ENCODE data around the gene ABCC6.
"Not testable (repeated sequence)": the region's sequence is repeated elsewhere in the genome, so short reads cannot be mapped to it uniquely, and the experiment has no call there.

Gene ABCC6

DNA sequence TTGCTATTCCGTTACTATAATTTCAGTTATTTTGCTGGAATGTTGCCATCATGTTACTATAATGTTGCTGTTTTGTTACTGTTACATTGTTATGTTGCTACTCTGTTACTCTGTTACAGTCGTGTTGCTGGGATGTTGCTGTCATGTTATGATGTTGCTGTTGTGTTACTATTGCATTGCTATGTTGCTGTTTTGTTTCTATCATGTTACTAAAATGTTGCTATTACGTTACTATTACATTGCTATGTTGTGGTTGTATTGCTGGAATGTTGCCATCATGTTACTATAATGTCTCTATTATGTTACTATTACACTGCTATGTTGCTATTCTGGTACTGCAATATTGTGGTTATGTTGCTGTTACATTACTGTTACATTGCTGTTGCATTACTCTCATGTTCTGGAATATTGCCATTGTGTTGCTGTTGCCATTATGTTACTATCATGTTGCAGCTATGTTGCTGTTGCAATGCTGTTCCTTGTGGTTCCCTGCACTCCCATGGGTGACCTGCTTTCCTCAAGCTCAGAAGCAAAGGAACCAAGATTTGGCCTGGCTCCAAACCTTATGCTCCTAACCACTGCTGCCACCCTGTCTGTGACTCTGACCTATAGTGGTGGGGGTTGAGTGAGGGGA lies 64.4 kb downstream of the ABCC6 start:
- DNase-seq = no peak

- DNase-seq = no peak
These were observed 65.1 kb downstream of the ABCC6 start for GRCh38 chr16:16158082-16158658.

GRCh38 chr16:16157166-16157565 lies 66.1 kb downstream of the ABCC6 start:
- DNase-seq = no peak

DNA sequence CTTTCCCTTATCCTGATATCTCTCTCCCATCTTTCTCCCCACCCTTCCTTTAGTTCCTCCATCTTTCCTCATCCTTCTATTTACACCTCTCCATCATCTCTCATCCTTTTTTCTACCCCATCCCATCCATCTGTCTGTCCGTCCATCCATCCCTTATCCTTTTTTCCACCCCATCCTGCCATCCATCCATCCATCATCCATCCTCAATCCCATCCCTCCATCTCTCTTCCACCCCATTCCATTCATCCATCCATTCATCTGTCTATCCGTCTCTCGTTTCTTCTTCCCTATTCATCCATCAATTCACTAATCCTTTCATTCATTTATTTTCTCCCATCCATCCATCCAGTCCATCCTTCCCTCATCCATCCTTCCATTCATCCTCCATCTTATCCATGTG lies 68.1 kb downstream of the ABCC6 start:
- DNase-seq = no peak

GRCh38 chr16:16154281-16154951 lies 68.9 kb downstream of the ABCC6 start:
- DNase-seq = no peak

DNA sequence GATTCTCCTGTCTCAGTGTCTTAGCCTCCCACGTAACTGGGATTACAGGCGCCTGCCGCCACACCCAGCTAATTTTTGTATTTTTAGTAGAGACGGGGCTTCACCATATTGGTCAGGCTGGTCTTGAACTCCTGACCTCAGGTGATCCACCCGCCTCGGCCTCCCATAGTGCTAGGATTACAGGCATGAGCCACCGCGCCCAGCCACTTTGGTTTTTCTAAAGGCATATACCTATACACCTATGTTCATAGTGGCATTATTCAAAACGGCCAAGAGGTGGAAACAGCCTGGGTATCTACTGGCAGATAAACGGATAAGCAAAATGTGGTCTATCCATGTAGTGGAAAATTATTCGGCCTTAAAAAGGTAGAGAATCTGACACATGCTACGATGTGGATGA lies 70.3 kb downstream of the ABCC6 start:
- DNase-seq = not testable (repeated sequence)

GRCh38 chr16:16151315-16151714 lies 72.0 kb downstream of the ABCC6 start:
- no peak for DNase-seq

GRCh38 chr16:16150878-16151152 lies 72.5 kb downstream of the ABCC6 start:
- no peak for DNase-seq

GRCh38 chr16:16150117-16150877 lies 73.0 kb downstream of the ABCC6 start:
- no peak for DNase-seq

GRCh38 chr16:16149710-16150116 lies 73.6 kb downstream of the ABCC6 start:
- no peak for DNase-seq

- DNase-seq = no peak
These were observed 74.5 kb downstream of the ABCC6 start for GRCh38 chr16:16148755-16149154.

DNA sequence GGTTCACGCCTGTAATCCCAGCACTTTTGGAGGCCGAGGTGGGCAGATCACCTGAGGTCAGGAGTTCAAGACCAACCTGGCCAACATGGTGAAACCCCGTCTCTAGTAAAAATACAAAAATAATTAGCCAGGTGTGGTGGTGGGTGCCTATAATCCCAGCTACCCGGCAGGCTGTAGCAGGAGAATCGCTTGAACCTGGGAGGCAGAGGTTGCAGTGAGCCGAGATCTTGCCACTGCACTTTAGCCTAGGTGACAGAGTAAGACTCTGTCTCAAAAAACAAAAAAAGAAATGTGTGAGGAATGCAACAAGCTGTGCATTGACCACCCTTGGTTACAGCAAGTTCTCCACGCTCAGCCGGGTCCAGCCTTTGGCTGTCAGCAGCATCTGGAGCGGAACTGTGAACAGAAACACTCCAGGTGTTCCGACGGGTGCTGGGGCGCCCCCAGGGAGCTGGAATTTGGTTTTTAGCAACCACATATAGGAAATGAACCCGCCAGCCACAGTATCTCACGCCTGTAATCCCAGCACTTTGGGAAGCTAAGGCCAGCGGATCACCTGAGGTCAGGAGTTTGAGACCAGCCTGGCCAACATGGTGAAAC lies 75.2 kb downstream of the ABCC6 start:
- DNase-seq = not testable (repeated sequence)

GRCh38 chr16:16147316-16147999 lies 75.8 kb downstream of the ABCC6 start:
- no peak for DNase-seq

- DNase-seq = no peak
These were observed 76.6 kb downstream of the ABCC6 start for GRCh38 chr16:16146380-16147315.

DNA sequence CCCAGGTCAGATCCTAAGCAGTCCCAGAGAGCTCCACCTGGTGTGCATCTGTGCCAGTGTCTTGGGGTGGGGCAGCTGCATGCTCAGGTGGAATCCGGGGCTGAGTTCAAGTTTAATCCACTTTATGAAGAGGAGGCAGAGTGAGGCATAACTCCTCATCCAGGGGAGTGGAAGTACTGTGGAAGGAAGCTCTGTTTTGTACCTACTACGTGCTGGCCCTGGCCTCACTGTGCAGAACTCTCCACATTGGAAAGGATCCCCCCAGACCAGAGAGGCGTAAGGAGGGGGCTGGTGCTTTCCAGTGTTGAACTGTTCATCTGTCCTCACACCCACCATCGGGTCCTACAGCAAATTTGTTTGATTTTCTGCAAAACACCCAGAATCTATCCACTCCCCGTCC lies 78.0 kb downstream of the ABCC6 start:
- DNase-seq = no peak

- DNase-seq = no peak
These were observed 78.9 kb downstream of the ABCC6 start for GRCh38 chr16:16144416-16144815.

- DNase-seq = no peak
These were observed 79.4 kb downstream of the ABCC6 start for GRCh38 chr16:16143931-16144330.

DNA sequence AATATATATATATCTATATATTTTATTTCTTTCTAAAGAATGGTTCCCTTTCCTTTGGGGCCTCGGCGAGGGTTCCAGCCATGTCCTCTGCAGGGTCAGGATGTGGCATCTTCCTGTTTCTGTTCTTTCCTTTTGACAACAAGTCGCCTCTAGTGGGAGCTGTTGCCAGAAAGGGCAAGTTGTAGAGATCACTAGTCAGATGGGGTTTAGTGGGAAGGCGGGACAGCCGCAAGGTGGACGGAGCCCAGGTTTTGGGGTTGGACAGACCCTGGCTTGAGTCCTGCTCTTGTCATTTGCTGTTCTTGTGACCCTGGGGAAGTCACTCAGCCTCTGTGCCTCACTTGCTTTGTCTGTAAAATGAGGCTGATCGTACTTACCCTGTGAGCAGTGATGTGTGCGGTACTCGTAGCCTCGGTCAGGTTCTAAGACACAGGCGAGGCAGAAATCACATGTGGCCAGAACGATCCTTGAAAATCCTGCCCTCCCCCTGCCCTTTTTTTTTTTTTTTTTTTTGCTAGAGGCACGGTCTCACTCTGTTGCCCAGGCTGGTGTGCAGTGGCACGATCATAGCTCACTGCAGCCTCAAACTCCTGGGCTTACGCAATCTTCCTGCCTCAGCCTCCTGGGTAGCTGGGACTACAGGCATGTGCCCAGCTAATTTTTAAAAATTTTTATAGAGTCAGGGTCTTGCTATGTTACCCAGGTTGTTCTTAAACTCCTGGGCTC lies 80.1 kb downstream of the ABCC6 start:
- DNase-seq = no peak

DNA sequence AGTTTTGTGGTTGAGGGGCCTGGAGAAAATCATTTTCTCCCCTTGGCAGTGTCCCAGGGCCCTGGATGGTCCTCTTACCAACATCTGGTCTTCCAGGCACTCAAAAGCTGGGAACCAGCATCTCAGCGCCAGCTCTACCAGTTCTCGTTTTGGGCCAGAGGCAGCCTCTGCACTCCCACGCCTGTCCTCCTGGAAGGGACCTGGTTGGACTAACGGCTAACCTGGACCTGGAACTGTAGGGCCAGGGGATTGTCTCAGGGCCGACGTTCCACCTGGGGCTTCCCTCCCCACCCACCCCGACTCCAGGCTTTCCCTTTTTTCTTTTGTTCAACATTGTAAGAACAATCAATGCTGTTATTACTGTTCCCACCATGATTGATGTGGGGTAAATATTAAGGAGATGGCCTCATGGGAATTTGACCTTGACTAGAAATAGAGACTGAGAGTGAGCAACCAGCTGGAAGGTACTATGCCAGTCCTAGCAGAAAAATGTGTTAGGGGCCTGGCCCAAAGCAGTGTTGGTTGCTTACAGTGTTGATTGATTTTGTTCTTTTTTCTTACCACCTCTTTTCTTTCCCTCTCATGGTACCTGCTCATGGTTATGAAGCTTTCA lies 81.4 kb downstream of the ABCC6 start:
- DNase-seq = no peak

- no peak for DNase-seq
These were observed 82.2 kb downstream of the ABCC6 start for GRCh38 chr16:16141141-16141540.

- no peak for DNase-seq
These were observed 82.8 kb downstream of the ABCC6 start for GRCh38 chr16:16140537-16140936.

All from CD4-positive, alpha-beta T cell treated with Interleukin-15 for 1 hour (primary cell).